Measurements from ENCODE around the gene GAD2. TPM values are rescaled to one million over a fixed set of nuclear protein-coding genes. Genes with fewer than 3 reads are reported as not detected.

The GAD2 gene
- total RNA-seq, 1 donor from 2014 or later: not detected

DNA sequence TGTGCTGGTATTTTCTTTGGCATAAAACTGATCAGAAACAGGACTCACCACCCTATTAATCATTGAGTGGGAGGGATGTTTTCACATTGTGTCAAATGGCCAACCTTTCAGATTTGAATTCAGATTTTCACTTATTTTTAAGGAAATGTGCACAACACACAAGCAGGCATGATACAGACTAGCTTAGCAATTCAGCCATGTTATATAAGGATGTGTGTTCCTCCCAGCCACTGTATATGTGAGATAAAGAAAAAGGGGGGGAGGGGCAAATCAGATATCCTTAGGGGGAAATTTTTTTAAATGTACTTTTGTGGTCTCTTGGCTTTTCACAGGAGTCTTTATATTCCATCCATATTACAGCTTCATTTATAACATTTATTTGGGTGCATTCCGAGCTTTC, 3.1 kb downstream of the GAD2 start:
- no peak for DNase-seq (ENCODE audit: low spot score)
- intact Hi-C loops (cut with DNase I): no loop called here
- ATAC-seq: no peak

DNA sequence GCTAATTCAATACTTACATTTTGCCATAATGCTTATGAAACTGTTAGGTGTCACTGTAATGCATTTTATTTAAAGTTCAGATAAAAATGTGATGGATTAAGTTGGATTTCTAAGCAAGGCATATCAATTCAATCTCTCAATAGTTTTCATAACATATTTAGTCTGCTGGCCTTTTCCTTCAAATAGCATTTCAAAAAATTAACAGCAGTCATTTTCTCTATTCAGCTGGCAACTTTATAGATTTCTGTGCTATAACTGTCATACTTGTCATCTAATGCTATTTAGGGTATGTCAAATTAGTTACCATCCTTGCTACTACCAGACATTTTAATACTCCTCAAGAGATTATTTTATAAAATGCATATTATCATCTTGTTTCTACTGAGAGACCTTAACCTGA, 4.3 kb downstream of the GAD2 start:
- DNase-seq (ENCODE audit: low spot score) (no peak), ATAC-seq (no peak)
- intact Hi-C loops (cut with DNase I): no loop called here

- ATAC-seq: no peak
- no peak for DNase-seq (ENCODE audit: low spot score)
- intact Hi-C loops (cut with DNase I): no loop called here
Measured at GRCh38 chr10:26221541-26221940, 5.0 kb downstream of the GAD2 start.

DNA sequence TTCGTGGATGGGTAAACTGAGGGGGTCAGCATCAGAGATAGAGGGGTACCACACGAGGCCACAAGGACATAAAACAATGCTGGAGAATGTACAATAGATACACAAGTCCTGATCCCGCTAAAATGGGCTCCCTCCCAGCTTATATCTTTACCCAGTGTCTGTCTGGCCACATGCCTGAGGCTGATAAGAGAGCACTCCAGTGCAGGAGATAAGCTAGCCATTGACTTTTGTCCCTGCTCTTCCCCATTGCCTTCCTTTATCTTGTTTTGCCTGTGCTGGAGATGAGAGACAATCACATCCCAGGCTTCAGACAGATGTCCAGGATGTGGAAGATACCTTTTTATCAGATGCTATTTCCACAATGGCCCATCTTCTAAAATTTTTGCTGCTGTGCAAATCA, 6.0 kb downstream of the GAD2 start:
- intact Hi-C loops (cut with DNase I): no loop called here
- no peak for DNase-seq (ENCODE audit: low spot score)
- no peak for ATAC-seq

GRCh38 chr10:26225322-26225721, 8.7 kb downstream of the GAD2 start:
- ATAC-seq (no peak), DNase-seq (ENCODE audit: low spot score) (no peak)
- intact Hi-C loops (cut with DNase I): no loop called here

DNA sequence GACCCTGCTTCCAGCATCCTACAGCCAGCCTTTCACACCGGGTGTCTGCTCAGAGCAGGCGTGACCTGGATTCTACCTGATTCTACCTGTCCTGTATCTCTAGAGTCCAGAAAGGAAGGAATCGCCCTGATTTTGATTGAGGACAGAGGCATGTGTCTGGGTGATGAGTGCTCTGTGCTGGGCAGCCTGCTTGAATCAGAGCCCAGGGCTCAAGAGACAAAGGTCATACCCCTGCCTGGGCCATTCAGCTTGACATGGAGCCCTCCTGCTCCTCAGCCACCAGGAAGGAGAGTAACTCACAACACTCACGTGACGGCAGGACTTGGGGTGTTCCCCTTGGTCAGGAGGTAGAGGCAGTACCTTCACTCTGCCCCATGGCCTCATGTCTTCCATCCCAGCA, 11.2 kb downstream of the GAD2 start:
- intact Hi-C loops (cut with DNase I): no loop called here
- no peak for DNase-seq (ENCODE audit: low spot score)
- ATAC-seq: no peak

DNA sequence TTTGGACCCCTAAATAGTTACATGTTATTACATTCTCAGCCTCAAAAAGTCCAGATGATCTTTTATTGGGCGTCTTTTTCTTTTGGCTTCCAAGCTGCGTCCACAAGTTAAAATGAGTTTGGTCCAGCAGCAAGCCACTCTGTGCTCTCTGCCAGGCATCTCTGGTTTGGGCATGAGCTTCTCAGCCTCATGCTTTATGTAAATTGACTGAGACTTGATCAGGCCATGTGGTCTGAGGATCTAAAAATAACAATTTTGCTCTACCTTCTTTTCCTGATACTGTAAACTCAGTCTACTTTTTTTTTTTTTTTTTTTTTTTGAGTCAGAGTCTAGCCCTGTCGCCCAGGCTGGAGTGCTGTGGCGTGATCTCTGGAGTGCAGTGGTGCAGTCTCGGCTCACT, 15.6 kb downstream of the GAD2 start:
- ATAC-seq (no peak), DNase-seq (ENCODE audit: low spot score) (no peak)
- intact Hi-C loops (cut with DNase I): no loop called here

DNA sequence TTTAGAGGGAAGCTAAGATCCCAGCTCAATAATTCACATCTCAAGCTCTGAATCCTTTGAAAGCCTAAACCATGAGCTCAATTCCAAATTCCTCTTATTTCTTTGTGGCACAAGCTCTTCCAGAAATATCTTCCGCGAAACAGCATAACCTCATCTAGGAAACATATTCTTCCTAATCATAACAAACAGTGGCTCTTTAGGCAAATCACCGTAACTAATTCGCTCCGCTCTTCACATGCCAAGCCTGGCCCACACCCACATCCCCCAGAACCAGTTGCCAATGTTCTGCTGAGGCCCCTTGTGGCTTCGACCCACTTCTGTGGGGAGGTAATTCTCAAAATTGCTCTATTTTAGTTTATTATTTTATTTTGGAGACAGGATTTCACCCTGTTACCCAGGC, 19.2 kb downstream of the GAD2 start:
- ATAC-seq (no peak), DNase-seq (ENCODE audit: low spot score) (no peak)
- intact Hi-C loops (cut with DNase I): no loop called here

GRCh38 chr10:26238378-26238777, 21.8 kb downstream of the GAD2 start:
- intact Hi-C loops (cut with DNase I): no loop called here
- DNase-seq (ENCODE audit: low spot score) (no peak), ATAC-seq (no peak)

GRCh38 chr10:26242706-26243350, 26.3 kb downstream of the GAD2 start:
- intact Hi-C loops (cut with DNase I): no loop called here
- no peak for ATAC-seq
- DNase-seq (ENCODE audit: low spot score): no peak

DNA sequence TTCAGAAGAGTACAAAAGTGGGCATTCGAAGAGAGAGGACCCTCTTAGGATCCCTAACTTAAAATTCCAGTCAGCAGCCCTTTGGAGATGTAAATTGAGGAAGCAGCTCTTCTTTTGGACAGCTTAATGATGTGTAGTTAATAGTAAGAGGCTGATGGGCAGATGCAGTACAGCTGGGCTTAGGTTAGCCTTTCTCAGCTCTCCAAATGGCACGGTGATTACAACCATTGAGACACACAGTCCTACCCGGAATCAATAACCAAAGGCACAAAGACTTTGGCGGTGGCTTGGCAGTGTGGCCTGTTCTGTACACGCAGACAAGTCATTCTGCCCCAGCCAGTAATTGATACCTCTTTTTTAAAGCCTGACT, 26.8 kb downstream of the GAD2 start:
- no peak for DNase-seq (ENCODE audit: low spot score)
- ATAC-seq: no peak
- intact Hi-C loops (cut with DNase I): no loop called here

GRCh38 chr10:26249681-26250080, 33.1 kb downstream of the GAD2 start:
- DNase-seq (ENCODE audit: low spot score) (no peak), ATAC-seq (no peak)
- intact Hi-C loops (cut with DNase I): no loop called here

DNA sequence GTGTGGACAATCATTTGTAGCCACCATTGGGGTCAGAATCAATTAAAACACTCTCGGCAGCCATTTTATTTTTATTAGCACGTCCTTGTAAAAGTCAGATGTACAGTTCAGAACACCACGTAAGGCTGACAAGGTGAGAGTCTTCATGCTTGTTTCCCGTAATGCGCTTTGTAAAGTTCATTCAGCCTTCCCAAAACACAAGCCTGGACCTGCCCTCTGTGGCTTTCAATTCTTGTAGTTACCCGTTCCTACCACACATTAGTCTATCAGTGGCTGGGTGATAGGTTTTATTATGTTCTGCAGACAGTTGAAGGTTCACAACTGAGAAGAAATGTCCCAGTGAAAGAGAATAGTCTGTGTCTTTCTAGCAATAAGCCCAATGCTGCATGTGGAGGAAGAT, 35.4 kb downstream of the GAD2 start:
- DNase-seq (ENCODE audit: low spot score): no peak
- ATAC-seq: no peak
- intact Hi-C loops (cut with DNase I): no loop called here

GRCh38 chr10:26254616-26255015, 38.0 kb downstream of the GAD2 start:
- ATAC-seq: no peak
- no peak for DNase-seq (ENCODE audit: low spot score)
- intact Hi-C loops (cut with DNase I): no loop called here

DNA sequence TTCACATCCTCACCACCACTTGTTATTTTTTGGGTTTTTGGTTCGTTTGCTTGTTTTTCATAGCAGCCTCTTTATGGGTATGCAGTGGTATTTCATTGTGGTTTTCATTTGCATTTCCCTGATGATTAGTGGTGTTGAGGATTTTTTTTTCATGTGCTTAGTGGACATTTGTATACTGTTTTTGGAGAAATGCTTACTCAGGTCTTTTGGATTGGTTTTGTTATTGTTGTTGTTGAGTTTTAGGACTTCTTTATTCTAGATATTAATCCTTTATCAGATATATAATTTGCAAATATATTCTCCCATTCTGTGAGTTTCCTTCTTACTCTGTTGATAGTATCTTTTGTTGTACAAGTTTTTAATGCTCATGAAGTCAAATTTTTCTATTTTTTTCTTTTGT, 42.8 kb downstream of the GAD2 start:
- DNase-seq (ENCODE audit: low spot score) (no peak), ATAC-seq (no peak)
- intact Hi-C loops (cut with DNase I): no loop called here

DNA sequence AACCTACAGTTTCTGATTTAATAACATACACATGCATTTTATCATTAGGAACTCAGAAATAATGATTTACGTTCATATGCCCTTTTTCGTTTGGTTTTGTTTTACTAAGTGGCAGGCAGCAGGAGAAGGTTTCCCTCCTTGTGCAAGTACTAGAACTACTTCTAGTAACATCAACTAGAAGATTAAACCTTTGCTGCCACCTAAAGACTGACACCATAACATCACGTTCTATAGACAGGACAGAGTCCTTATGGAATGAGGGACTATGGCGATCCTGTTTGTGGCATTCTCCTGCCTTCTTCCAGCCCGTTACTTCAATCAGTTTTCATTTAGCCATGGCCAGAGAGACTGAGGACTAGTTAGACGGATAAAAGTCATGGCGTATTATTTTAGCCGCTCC, 53.2 kb downstream of the GAD2 start:
- intact Hi-C loops (cut with DNase I): no loop called here
- DNase-seq (ENCODE audit: low spot score) (no peak), ATAC-seq (no peak)

DNA sequence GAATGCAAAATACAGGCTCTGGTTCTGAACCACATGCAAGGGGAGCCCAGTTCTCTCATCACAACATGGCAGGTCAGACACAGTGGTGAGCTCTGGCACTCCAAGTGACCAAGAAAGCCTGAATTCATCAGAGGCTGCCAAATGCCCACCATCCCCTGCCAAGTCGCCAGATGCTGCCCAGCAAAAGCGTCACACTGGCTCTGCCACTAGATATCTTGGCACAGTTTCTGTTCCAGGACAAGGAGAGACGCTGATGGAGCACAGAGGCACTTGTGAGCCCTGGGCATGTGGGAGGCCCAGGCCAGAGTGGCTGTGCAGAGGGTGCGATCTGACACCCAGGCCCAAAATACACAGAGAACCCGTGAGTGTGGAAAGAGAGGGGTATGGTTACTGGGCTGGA, 57.8 kb downstream of the GAD2 start:
- DNase-seq (ENCODE audit: low spot score) (no peak), ATAC-seq (no peak)
- intact Hi-C loops (cut with DNase I): no loop called here

DNA sequence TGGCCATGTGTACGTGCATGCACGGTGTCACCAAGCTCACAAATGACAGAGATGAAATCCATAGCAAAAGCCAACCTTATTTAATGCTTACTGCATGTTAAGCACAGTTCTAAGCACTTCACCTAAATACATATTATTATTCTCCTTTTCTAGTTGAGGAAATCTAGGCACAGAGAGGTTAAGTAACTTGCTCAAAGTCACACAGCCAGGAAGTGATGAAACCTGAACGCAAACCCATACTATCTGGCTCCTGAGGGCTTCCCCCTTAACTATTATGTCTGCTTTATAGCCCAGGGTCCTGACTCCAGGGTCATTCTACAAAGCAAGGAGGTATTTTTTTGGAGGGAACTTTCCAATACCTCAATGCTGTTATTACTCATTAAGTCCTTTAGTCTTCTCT, 61.7 kb downstream of the GAD2 start:
- DNase-seq (ENCODE audit: low spot score): no peak
- intact Hi-C loops (cut with DNase I): no loop called here
- ATAC-seq: no peak

GRCh38 chr10:26290236-26290635, 73.7 kb downstream of the GAD2 start:
- no peak for DNase-seq (ENCODE audit: low spot score)
- no peak for ATAC-seq
- intact Hi-C loops (cut with DNase I): no loop called here

DNA sequence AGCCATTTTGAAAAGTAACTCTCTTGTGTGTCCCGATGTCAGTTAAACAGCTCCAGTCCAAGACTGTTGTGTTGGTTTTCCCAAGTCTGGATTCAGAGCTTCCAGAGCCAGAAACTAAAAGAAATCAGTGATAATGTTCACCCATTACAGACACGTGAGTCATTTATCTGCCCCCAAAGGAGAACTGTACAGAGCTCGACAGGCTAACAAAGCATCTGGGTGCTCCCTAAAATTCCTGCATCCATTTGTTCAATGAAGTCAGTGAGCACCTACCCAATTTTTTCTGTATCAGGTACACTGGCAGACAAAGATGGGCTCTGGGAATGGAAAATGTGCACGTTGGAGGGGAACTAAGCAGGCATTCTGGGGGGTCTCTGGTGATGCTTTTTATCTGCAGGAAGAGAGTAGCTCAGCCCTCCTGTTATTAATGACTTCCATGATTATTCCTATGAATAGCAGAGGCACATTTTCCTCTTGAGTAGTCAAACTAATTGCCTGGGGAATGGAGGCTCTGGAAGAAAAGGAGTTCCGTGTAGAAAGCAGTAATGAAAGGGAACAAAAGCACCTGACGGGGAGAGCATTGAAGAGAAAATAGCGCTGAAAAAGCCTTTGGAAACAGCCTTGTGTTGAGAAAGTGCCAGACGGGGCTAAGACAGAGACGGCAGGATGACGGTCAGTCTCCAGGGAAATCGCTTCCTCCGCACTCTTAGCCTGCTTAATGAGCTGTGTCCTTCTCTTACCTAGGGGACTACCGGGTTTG, 75.3 kb downstream of the GAD2 start:
- intact Hi-C loops (cut with DNase I): no loop called here
- ATAC-seq: no peak
- no peak for DNase-seq (ENCODE audit: low spot score)

DNA sequence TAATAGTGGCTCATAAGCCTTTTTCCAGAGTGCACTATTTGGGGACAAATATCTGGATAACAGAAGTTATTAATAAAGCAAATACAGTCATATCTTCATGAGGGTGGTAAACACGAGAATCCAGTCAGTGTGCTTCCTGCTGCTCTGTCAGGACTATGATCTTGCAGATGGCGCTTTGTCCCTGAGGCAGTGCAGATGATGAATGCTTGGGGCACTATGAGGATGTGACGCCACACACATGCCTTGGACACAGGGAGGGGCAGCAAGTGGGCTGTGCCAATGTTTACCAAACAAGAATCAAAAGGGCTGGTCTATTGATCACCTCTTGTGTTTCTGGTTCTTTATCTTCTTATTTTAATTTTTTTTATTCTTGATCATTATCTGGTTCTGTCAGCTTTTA, 79.8 kb downstream of the GAD2 start:
- intact Hi-C loops (cut with DNase I): no loop called here
- no peak for DNase-seq (ENCODE audit: low spot score)
- ATAC-seq: no peak

Data from sciatic nerve (tissue), 2 donors.